Stimulated activated CD8-positive, alpha-beta memory T cell treated with anti-CD3 and anti-CD28 coated beads, Interleukin-12 subunit alpha, Interleukin-12 subunit beta, amount 100 ng/mL, for 1 hour (primary cell): Measurements from ENCODE around the gene FASTKD2.

Experiments
- DNase-seq: peaks from one replicate; pipeline ENCODE4 v3.0.0-alpha.2; 2020; ENCODE audit warnings: low read depth

FASTKD2 gene

GRCh38 chr2:206836722-206837121 is 71.3 kb downstream of the FASTKD2 start:
- DNase-seq = no peak

- no peak for DNase-seq
These were observed 72.4 kb downstream of the FASTKD2 start for GRCh38 chr2:206837775-206838174.

GRCh38 chr2:206838690-206839089 is 73.3 kb downstream of the FASTKD2 start:
- DNase-seq = no peak

- no peak for DNase-seq
These were observed 75.6 kb downstream of the FASTKD2 start for GRCh38 chr2:206840999-206841398.
